ENCODE measurements around the gene ZDHHC5. TPM values are rescaled to one million over a fixed set of nuclear protein-coding genes. Genes with fewer than 3 reads are reported as not detected.
"Not testable (repeated sequence)": the region's sequence is repeated elsewhere in the genome, so short reads cannot be mapped to it uniquely, and the experiment has no call there.

ZDHHC5 gene
- total and polyA plus RNA-seq, 5 donors from 2014 or later = 32.1 to 49.8 (median 34.0) TPM

DNA sequence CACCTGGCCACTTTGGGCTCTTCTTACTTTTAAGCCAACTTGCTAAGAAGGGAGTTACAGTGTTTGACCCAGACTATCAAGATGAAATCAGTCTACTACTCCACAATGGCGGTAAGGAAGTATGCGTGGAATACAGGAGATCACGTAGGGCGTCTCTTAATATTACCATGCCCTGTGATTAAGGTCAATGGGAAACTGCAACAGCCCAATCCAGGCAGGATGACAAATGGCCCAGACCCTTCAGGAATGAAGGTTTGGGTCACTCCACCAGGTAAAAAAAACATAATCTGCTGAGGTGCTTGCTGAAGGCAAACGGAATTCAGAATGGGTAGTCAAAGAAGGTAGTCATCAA, 17.2 kb upstream of the ZDHHC5 start:
- ATAC-seq (ENCODE audit: low read depth in 2 of 2) = no peak

DNA sequence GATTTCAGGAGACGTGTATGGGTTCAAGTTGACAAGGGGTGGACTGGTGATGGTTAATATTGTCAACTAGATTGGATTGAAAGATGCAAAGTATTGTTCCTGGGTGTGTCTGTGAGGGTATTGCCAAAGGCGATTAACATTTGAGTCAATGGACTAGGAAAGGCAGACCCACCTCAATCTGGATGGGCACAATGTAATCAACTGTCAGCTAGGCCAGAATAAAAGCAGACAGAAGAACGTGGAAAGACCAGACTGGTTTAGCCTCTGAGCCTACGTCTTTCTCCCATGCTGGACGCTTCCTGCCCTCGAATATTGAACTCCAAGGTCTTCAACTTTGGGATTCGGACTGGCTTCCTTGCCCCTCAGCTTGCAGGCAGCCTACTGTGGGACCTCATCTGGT, 16.5 kb upstream of the ZDHHC5 start:
- H3K9me3 Mint-ChIP-seq = peaks cover 0 to 4% (median 0%) of the 10 kb centered on the region in 7 donors
- DNase-seq = no peak
- H3K4me1 Mint-ChIP-seq = peaks cover 0 to 42% (median 18%) of the 10 kb centered on the region in 4 donors
- peaks cover 24% of the 10 kb centered on the region for H3K4me1 ChIP-seq (ENCODE audit: control insufficient read depth, insufficient read depth, low read length, poor library complexity, severe bottlenecking)
- H3K27ac Mint-ChIP-seq = peak overlapping the region in 1 of 3 donors; percentile 71
- no peaks in the 10 kb centered on the region for H3K36me3 Mint-ChIP-seq
- no peak overlapping the region for H3K27ac ChIP-seq (ENCODE audit: insufficient read depth, low read length, poor library complexity, severe bottlenecking)
- H3K9me3 ChIP-seq (ENCODE audit: control insufficient read depth in 2 of 2, low read length in 2 of 2) = no peaks in the 10 kb centered on the region
- peak overlapping the region in 1 of 4 donors; percentile 83 for H3K4me3 Mint-ChIP-seq
- no peaks in the 10 kb centered on the region for H3K36me3 ChIP-seq (ENCODE audit: control insufficient read depth, insufficient read depth, low read length)
- peaks cover 22% of the 10 kb centered on the region for H3K27me3 ChIP-seq (ENCODE audit: control insufficient read depth, insufficient read depth, low read length)
- no peak overlapping the region for H3K4me3 ChIP-seq (ENCODE audit: low read depth, low read length)
- peaks cover 39% of the 10 kb centered on the region for H3K27me3 Mint-ChIP-seq
- no peak for ATAC-seq (ENCODE audit: low read depth in 2 of 2)

More for the DNA sequence above, 17.2 kb upstream of the ZDHHC5 start:
- peaks cover 46% of the 10 kb centered on the region for H3K27me3 Mint-ChIP-seq
- Histone ChIP-seq H3K9me3 (ENCODE audit: control insufficient read depth in 2 of 2, low read length in 2 of 2) (no peaks in the 10 kb centered on the region), H3K4me1 (ENCODE audit: control insufficient read depth, insufficient read depth, low read length, poor library complexity, severe bottlenecking) (peaks cover 24% of the 10 kb centered on the region), H3K27ac (ENCODE audit: insufficient read depth, low read length, poor library complexity, severe bottlenecking) (no peak overlapping the region), H3K4me3 (ENCODE audit: low read depth, low read length) (no peak overlapping the region), H3K27me3 (ENCODE audit: control insufficient read depth, insufficient read depth, low read length) (peaks cover 25% of the 10 kb centered on the region), H3K36me3 (ENCODE audit: control insufficient read depth, insufficient read depth, low read length) (no peaks in the 10 kb centered on the region)
- no peak for DNase-seq
- H3K27ac Mint-ChIP-seq = peak overlapping the region in 2 of 3 donors; percentile 47 to 71
- H3K4me3 Mint-ChIP-seq = peak overlapping the region in 1 of 4 donors; percentile 79
- no peaks in the 10 kb centered on the region for H3K36me3 Mint-ChIP-seq
- H3K4me1 Mint-ChIP-seq = peaks cover 0 to 41% (median 17%) of the 10 kb centered on the region in 4 donors
- H3K9me3 Mint-ChIP-seq = peaks cover 0 to 4% (median 0%) of the 10 kb centered on the region in 7 donors

DNA sequence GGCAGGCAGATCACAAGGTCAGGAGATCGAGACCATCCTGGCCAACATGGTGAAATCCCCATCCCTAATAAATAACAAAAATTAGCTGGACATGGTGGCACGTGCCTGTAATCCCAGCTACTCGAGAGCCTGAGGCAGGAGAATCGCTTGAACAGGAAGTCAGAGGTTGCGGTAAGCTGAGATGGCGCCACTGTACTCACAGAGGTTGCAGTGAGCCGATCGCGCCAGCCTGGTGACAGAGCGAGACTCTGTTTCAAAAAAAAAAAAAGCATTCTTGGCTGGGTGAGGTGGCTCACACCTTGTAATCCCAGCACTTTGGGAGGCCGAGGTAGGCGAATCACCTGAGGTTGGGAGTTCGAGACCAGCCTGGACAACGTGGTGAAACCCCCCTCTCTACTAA, 15.7 kb upstream of the ZDHHC5 start:
- not testable (repeated sequence) for ATAC-seq (ENCODE audit: low read depth in 2 of 2)
- H3K4me3 ChIP-seq (ENCODE audit: low read depth, low read length) = peak overlapping the region; percentile 41

DNA sequence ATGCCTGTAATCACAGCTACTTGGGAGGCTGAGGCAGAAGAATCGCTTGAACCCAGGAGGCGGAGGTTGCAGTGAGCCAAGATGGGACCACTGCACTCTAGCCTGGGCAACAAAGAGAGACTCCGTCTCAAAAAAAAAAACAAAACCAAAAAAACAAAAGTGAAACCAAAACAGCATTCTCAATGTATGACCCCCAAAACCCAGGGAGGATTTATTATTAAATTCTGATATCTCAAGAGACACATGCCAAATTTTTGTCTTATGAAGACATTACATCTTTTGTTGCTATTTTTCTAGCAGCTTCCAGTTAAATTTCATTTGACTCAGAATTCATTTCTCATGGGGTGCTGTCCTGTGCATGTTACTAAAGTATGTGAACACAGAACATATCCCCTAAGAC, 15.3 kb upstream of the ZDHHC5 start:
- H3K4me3 ChIP-seq (ENCODE audit: low read depth, low read length) = peak overlapping the region; percentile 41
- peaks cover 14% of the 10 kb centered on the region for H3K27me3 ChIP-seq (ENCODE audit: control insufficient read depth, insufficient read depth, low read length)
- H3K9me3 ChIP-seq (ENCODE audit: control insufficient read depth in 2 of 2, low read length in 2 of 2) = no peaks in the 10 kb centered on the region
- DNase-seq (no peak), ATAC-seq (ENCODE audit: low read depth in 2 of 2) (no peak)
- Mint-ChIP-seq H3K9me3 (no peaks in the 10 kb centered on the region), H3K27me3 (peaks cover 30% of the 10 kb centered on the region), H3K27ac (peak overlapping the region; percentile 12 to 79 (median 74)), H3K4me3 (peak overlapping the region; percentile 11 to 83 (median 64)), H3K4me1 (peaks cover 4 to 46% (median 28%) of the 10 kb centered on the region in 4 donors), H3K36me3 (no peaks in the 10 kb centered on the region)
- H3K27ac ChIP-seq (ENCODE audit: insufficient read depth, low read length, poor library complexity, severe bottlenecking) = no peak overlapping the region
- peaks cover 31% of the 10 kb centered on the region for H3K4me1 ChIP-seq (ENCODE audit: control insufficient read depth, insufficient read depth, low read length, poor library complexity, severe bottlenecking)
- no peaks in the 10 kb centered on the region for H3K36me3 ChIP-seq (ENCODE audit: control insufficient read depth, insufficient read depth, low read length)

More for the DNA sequence above, 15.7 kb upstream of the ZDHHC5 start:
- Mint-ChIP-seq H3K4me3 (peak overlapping the region; percentile 11 to 83 (median 64)), H3K27ac (peak overlapping the region in 2 of 3 donors; percentile 12 to 79), H3K4me1 (peaks cover 0 to 46% (median 25%) of the 10 kb centered on the region in 4 donors), H3K27me3 (peaks cover 31% of the 10 kb centered on the region)
- not testable (repeated sequence) for H3K27ac ChIP-seq (ENCODE audit: insufficient read depth, low read length, poor library complexity, severe bottlenecking); H3K9me3 Mint-ChIP-seq; H3K36me3 Mint-ChIP-seq; H3K36me3 ChIP-seq (ENCODE audit: control insufficient read depth, insufficient read depth, low read length); H3K9me3 ChIP-seq (ENCODE audit: control insufficient read depth in 2 of 2, low read length in 2 of 2)
- Histone ChIP-seq H3K4me1 (ENCODE audit: control insufficient read depth, insufficient read depth, low read length, poor library complexity, severe bottlenecking) (peaks cover 29% of the 10 kb centered on the region), H3K27me3 (ENCODE audit: control insufficient read depth, insufficient read depth, low read length) (peaks cover 18% of the 10 kb centered on the region)
- DNase-seq = peak in 2 of 3 donors; percentile 28 to 41

DNA sequence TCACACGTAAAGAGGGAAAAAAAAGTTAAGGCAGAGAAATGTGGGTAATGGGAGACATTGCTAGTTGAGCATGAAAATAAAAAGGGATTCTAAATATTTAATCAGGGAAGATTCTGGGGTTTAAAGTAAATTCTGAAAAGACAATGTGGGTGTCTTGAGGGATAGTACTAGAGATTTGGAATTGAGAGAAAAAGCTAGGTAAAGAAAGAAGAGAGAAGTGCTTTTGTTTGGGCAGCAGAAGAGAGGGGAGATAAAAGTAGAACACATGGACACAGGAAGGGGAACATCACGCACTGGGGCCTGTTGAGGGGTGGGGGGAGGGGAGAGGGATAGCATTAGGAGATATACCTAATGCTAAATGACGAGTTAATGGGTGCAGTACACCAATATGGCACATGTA, 14.8 kb upstream of the ZDHHC5 start:
- Mint-ChIP-seq H3K27ac (peak overlapping the region in 1 of 3 donors; percentile 74), H3K4me3 (peak overlapping the region in 1 of 4 donors; percentile 11), H3K27me3 (peaks cover 27% of the 10 kb centered on the region), H3K36me3 (peaks cover under 1% of the 10 kb centered on the region), H3K4me1 (peaks cover 5 to 45% (median 28%) of the 10 kb centered on the region in 4 donors), H3K9me3 (no peaks in the 10 kb centered on the region)
- no peak for ATAC-seq (ENCODE audit: low read depth in 2 of 2)
- Histone ChIP-seq H3K27me3 (ENCODE audit: control insufficient read depth, insufficient read depth, low read length) (peaks cover 10% of the 10 kb centered on the region), H3K4me3 (ENCODE audit: low read depth, low read length) (no peak overlapping the region), H3K36me3 (ENCODE audit: control insufficient read depth, insufficient read depth, low read length) (no peaks in the 10 kb centered on the region), H3K27ac (ENCODE audit: insufficient read depth, low read length, poor library complexity, severe bottlenecking) (no peak overlapping the region), H3K4me1 (ENCODE audit: control insufficient read depth, insufficient read depth, low read length, poor library complexity, severe bottlenecking) (peaks cover 33% of the 10 kb centered on the region), H3K9me3 (ENCODE audit: control insufficient read depth in 2 of 2, low read length in 2 of 2) (no peaks in the 10 kb centered on the region)
- no peak for DNase-seq

DNA sequence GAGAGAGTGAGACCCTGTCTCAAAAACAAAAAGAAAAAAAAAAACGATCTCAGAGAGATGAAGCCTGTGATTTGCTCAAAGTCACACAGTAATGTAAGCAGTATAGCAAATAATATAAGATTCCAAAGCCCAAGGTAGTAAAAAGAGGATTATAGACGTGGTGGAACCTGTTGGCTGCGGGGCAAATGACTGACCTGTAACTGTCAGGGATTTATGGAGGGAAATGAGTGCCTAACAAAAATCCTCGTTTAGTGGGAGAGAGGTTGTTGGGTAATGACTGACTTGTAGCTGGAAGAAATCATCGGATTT, 11.1 kb upstream of the ZDHHC5 start:
- Mint-ChIP-seq H3K27ac (peak overlapping the region; percentile 93 to 95 (median 95)), H3K4me3 (peak overlapping the region; percentile 93 to 99 (median 97)), H3K27me3 (peaks cover 5% of the 10 kb centered on the region), H3K4me1 (peaks cover 5 to 49% (median 23%) of the 10 kb centered on the region in 4 donors), H3K36me3 (peaks cover 20% of the 10 kb centered on the region), H3K9me3 (no peaks in the 10 kb centered on the region)
- H3K4me3 ChIP-seq (ENCODE audit: low read depth, low read length) = peak overlapping the region; percentile 83
- ATAC-seq (ENCODE audit: low read depth in 2 of 2) (no peak), DNase-seq (no peak)
- H3K9me3 ChIP-seq (ENCODE audit: control insufficient read depth in 2 of 2, low read length in 2 of 2) = no peaks in the 10 kb centered on the region
- peak overlapping the region; percentile 92 for H3K27ac ChIP-seq (ENCODE audit: insufficient read depth, low read length, poor library complexity, severe bottlenecking)
- peaks cover 22% of the 10 kb centered on the region for H3K4me1 ChIP-seq (ENCODE audit: control insufficient read depth, insufficient read depth, low read length, poor library complexity, severe bottlenecking)
- H3K36me3 ChIP-seq (ENCODE audit: control insufficient read depth, insufficient read depth, low read length) = peaks cover 25% of the 10 kb centered on the region
- H3K27me3 ChIP-seq (ENCODE audit: control insufficient read depth, insufficient read depth, low read length) = no peaks in the 10 kb centered on the region

DNA sequence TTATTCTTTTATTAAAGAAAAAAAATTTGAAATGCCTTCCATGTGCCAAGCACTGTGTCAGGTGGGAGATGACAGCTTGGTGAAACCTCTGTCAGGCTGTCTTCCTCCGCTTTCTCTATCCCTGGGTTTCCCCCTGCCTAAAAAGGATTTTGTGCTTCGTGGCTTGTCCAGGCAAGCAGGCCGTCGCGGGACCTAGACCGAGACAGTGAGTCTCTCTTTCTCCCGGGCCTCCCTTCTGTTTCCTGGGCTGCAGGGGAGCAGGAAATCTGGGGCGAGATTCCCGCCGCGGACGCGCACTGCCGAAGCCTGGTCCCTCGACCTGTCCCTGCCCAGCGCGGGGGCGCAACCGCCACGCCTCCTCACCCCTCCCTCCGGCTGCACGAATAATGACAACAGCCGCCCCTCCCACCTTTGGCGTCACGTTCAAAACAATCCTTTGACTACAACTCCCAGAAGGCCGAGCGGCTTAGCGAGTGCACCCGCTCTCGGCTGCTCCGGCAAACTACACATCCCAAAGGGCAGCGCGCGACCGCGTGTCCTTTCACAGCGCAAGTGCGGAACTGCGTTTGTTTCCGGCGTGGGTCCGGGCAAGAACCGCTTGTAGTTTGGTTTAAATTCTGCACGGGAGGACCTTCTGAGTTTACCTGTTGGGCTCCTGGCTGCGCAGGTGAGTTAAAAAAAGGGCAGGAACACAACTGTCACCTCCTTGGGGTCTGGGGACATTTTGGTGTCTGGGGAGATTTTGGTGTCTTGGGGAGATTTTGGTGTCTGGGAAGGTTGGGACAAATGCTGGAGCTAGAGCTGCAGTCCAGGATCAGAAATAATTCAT, 10.5 kb upstream of the ZDHHC5 start, which contains the start of gene CLP1:
CLP1 (plus strand) TSS at position 569 of the 829 bp plus-strand sequence. CDS start 1,715 bp downstream, outside the sequence.
- ATAC-seq (ENCODE audit: low read depth in 2 of 2) = peak; percentile 98 to 99
- Mint-ChIP-seq H3K27ac (peak within 1 kb of the TSS; percentile 93 to 95 (median 95)), H3K9me3 (no peaks in the 10 kb centered on the region), H3K27me3 (peaks cover 5% of the 10 kb centered on the region), H3K4me3 (peak within 1 kb of the TSS; percentile 93 to 99 (median 97)), H3K36me3 (peaks cover 23% of the 10 kb centered on the region), H3K4me1 (peaks cover 5 to 52% (median 25%) of the 10 kb centered on the region in 4 donors)
- H3K9me3 ChIP-seq (ENCODE audit: control insufficient read depth in 2 of 2, low read length in 2 of 2) = no peaks in the 10 kb centered on the region
- peaks cover 22% of the 10 kb centered on the region for H3K4me1 ChIP-seq (ENCODE audit: control insufficient read depth, insufficient read depth, low read length, poor library complexity, severe bottlenecking)
- peak within 1 kb of the TSS; percentile 92 for H3K27ac ChIP-seq (ENCODE audit: insufficient read depth, low read length, poor library complexity, severe bottlenecking)
- H3K36me3 ChIP-seq (ENCODE audit: control insufficient read depth, insufficient read depth, low read length) = peaks cover 30% of the 10 kb centered on the region
- H3K4me3 ChIP-seq (ENCODE audit: low read depth, low read length) = peak within 1 kb of the TSS; percentile 99
- DNase-seq = peak; percentile 98 to 99 (median 99)
- H3K27me3 ChIP-seq (ENCODE audit: control insufficient read depth, insufficient read depth, low read length) = no peaks in the 10 kb centered on the region

Data from CD4-positive, CD25-positive, alpha-beta regulatory T cell (primary cell).